ENCODE results near the gene CCNQ.

CCNQ gene

DNA sequence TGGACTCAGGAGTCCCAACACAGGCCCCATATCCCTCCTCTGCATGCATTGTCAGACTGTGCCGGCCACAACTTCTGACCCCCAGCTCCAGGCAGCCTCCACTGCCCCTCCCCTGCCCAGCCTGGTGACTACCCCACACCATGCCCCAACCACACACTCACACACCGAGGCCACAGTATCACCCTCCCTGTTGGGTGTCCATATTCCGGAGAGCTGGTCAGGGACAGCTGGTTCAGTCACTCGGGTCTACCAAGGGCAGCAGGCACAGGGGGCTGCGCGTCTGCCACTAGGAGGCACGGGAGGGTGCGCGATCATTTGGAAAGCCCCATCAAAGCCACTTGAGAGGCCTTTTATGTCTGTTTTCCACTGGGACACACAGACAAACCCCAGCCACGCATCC is 26.3 kb downstream of the CCNQ start:
- DNase-seq = no peak

DNA sequence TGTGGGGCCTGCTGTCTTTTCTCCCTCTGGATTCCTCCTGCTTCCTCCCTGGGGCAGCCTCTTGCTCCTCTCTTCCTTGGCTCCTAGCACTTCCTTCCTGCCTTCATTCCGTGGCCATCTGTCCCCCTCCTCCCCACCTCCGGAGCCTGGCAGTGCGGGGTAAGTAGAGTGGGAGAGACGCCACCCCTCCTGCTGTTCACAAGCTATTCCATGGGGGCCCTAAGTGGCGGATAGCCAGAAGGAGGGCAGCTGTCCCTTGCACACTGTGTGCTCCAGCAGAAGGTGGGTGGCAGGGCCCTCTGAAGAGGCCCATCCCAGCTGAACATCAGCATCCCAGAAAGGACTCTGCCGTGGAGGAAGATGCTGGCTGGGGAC is 27.4 kb downstream of the CCNQ start:
- DNase-seq = no peak

DNA sequence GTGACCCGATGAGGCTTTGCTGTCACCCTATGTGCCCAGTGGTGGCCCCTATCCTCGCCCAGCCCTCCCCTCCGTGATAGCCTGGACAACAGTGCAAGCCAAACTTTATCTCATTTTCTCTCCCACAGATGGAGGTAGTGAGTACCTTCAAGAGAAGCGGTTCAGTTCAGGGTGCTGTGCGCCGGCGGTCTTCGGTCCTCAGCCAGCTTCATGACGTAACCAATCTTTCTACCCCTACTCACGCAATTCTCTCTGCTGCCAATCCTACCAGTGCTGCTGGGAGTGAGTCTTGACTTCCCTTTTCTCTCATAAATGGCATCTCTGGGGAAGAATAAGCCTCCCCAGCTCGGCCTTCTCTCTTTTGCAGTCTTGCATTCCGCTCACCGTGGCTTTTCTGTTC is 29.5 kb downstream of the CCNQ start:
- no peak for DNase-seq

DNA sequence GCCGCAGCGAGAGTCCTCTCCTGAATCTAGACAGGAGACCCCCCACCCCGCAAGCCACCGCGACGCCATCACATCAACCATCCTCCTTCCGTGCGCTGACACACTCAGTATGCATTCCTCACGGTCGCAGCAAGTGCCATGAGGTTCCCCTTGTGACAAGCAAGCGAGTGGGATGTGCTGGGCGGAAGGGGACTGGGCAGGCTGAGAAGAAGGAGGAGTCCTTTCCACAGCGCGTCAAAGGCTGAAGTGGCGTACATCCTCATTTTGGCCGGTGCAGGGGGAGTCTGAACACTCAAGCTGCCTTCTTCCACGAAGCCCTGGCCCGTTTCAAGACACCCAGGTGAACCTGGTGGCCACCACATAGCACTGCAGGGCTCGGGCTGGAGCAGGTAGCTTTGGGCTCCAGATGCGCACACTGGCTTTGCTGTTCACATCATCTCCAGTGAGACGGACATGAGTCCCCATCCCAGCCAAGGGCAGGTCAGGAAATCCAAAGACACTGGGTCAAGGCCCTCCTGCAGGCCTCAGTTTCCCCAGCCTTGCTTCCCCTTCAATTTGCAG is 30.4 kb downstream of the CCNQ start:
- no peak for DNase-seq

DNA sequence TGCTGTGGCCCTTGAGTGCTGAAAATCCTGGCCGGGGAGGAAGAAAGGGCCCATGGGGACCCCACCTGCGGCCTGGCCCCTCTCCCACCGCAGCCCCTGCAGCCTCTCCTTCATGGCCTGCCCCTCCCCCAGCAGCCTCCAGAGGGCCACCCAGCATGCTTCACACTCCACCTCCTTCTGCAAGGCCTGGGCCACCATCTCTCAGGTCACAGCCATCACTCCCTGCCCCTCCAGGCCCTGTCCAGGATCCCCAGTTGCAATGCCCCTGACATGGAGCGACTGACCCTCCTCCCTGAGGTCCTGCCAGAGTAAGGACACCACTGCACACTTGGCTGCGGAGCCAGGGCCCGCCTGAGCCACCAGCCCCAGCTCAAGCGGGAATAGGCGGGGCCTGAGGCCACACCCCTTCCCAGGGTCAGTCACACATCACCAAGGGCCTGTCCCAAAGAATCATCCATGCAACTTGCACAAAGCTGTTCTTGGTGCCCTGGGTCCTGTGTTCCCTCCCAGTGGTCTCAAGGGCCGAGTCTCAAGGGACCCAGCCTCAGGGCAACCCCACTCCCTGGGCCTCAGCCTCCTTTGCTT is 32.9 kb downstream of the CCNQ start:
- DNase-seq = no peak

DNA sequence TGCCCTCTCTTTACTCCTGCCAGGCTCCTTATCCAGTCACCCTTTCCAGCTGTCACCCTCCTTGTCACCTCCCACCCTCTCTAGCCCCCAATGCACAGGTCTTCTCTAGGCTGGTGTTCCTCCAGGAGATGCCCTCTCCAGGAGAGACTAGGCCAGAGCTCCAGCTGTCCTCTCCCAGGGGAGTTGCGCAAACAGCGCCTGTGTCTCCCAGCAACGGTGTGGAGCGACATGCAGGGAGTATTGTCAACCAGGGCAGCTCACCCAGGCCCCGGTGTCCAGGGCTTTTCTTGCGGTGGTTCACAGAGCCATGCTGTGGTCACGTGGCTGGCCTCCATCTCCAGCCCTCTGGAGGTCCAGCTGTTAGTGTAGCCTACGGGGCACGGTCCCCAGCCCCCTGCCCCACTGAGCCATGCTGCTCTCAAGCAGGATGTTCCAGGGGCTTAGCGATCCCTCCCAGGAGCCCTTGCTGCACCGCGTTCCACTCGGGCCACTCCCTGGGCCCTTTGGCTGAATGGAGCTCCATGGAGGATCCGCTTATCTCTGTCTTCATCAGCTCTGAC is 34.8 kb downstream of the CCNQ start:
- no peak for DNase-seq

DNA sequence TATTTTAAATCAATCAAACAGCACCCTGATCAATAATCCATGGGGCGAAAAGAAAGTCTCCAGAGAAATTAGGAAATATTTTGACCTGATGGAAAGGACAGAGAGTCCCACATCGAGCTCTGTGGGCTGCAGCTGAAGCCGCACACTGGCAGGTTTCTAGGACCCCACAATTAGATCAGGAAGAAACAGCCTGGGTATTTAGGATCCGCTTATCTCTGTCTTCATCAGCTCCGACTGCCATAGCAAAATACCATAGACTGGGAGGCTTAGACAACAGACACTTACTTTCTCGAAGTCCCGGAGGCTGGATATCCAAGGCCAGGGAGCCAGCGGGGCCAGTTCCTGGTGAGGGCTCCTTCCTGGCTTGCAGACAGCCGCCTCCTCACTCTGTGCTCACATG is 36.4 kb downstream of the CCNQ start:
- no peak for DNase-seq

DNA sequence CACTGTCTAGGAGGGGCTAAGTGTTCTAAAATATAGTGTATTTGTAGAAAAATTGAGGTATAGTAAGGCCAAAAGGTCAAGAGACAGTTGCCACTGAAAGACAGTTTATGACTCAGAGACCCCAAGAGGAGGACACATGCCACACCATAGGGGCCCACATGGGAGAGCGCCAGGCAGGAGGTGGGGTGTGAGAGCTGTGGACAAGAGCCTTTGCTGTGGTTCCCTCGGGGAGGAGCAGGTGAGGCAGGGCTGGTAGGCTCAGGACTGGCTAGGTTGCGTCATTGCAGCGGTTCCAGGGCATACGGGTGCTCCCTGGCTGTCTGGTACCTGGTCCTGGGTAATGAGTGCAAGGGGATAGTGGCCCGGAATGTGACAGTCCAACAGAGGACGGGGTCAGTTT is 37.6 kb downstream of the CCNQ start:
- no peak for DNase-seq

DNA sequence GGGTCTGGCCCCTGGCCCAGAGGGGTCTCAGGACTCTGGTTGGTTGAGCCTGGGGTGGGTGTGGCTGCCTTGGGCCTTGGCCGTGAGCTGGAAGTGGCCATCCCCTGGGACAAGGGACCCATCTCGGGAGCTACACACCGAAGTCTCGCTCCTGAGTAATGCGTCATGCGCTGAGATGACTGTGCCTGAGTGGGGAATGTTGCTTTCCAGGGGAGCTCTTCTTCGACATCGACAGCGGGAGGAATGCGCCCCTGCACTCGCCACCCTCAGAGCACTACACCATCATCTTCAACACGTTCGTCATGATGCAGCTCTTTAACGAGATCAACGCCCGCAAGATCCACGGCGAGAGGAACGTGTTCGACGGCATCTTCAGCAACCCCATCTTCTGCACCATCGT is 38.5 kb downstream of the CCNQ start:
- DNase-seq = no peak

DNA sequence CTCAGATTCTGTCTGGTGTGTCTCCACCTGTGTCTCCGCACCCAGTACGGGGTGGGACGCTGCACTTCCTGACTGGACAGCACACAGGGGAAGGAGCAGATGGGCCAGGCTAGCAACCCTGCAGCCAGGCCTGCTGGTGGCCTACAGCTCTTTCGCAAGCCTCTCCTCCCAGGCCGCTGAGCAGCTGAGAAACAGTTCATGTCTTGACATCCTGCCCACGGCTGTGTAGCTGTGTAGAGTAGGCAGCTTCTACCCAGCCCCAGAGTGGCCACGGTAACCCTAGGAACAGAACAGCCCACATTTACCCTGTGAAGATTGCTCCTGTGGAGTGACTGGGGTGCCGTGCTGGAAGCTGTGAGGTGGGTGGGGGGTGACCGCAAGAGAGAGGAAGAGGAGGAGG is 38.9 kb downstream of the CCNQ start:
- no peak for DNase-seq

DNA sequence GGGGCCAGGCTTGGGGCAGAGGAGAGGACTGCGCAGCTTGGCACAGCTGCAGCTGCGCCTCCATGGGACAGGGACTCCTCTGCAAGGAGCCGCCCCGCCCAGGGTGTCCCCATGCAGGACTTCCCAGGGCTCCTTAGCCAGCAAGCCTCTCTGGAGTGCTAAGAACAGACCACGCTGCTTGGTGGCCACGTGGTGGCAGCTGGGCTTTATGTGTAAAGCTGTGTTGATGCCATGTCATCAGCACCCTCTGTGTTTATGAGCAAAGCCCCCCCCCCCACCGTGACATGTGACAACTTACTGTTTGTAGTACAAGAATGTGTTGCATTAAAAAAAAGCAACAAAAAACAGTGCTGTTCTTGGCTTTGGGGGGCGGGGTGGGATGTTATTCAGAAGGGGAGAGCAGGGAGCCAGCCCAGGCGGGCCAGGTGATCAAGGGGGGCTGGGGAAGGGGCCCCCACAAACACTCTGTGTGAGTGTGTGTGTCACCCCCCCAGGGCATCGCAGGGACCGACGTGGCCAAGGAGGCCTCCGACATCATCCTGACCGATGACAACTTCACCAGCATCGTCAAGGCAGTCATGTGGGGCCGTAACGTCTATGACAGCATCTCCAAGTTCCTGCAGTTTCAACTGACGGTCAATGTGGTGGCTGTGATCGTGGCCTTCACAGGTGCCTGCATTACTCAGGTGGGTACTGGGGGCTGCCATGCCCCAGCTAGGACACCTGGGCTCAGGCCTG is 41.2 kb downstream of the CCNQ start:
- peak in 1 of 5 experiments; percentile 3 for DNase-seq

DNA sequence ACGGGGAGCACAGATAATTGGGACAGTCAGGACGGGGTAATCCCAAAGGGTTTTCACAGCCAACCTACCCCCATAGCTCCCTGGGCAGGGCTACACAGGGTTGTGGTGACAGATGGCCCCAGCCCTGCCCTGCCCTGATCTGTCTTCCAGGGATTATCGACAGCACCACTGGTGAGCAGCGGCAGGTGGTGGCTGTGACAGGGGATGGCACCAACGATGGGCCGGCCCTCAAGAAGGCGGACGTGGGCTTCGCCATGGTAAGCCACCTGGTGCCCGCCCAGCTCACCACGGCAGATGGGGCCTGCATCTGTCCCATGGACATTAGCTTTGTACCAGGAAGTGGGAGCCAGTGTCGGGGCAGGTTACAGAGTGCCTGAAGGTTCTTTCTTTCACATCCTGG is 42.2 kb downstream of the CCNQ start:
- no peak for DNase-seq

DNA sequence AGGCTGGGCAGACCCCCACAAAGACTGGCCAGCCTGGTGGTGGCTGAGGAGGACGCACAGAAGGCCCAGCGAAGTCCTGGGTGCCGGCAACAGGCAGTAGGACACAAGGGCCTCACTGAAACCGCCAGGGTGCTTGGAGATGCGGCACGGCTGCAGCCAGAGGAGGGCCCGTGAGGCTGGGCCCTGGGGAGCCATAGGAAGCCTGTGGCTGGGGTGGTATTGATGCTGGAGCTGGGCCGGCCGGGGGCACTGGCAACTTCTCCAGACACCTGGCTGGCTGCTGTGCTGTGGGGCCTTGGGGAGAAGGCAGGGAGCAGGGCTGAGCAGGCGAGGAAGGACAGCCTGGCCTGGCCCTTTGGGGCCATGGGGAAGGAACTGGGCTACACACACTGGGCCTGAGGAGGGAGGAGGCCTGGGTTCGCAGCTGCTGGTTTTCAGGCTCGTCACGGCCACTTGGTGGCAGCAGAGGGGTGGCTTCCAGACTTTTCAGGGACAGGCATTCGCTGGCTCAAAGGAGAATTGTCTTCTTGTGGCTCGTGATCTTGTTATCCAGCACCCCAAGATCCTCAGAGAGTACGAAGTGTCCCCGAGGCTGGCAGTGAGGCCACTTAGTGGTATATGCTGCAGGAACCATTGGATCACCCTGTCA is 44.3 kb downstream of the CCNQ start:
- peak; percentile 11 to 46 (median 35) for DNase-seq

DNA sequence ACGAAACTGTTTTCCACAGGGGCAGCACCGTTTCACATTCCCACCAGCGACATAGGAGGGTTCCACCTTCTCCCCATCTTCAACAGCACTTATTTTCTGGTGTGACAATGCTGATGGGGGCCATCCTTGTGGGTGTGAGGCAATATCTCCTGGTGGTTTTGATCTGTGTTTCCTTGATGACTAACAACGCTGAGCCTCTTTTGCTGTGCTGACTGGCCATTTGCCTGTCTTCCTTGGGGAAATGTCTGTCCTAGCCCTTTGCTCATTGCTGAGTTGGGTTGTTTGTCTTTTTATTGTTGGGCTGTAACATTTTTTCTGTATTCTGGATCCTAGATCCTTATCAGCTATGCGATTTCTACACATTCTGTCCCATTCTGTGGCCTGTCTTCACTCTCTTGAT is 47.8 kb downstream of the CCNQ start:
- no peak for DNase-seq

DNA sequence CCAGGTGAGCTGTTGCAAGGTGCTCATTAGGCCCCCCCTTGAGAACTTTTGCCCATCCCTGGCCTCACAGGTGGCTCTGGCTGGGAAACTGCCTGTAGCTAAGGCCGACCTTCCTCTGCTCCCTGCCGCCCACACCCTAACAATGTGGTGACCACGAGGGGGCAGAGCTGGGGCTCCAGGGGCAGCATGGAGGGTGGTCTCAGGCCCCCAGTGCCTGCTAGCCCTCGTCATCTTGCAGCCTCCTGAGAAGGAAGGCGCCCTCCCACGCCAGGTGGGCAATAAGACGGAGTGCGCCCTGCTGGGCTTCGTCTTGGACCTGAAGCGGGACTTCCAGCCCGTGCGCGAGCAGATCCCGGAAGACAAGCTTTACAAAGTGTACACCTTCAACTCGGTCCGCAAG is 49.1 kb downstream of the CCNQ start:
- DNase-seq = no peak

DNA sequence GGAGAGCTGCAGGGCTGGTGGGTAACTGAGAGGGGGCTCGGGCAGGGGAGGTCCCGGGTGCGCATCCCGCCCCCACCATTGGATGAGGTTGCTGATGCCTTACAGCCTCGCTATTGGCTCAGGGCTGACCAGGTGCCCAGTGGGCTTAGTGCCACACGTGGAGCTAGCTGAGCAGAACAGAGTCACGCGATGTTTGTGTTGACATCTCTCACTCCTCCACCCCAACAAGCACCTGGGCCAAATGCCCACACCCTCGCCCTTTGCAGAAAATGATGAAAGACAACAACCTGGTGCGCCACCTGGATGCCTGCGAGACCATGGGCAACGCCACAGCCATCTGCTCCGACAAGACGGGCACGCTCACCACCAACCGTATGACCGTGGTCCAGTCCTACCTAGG is 49.7 kb downstream of the CCNQ start:
- DNase-seq = no peak

DNA sequence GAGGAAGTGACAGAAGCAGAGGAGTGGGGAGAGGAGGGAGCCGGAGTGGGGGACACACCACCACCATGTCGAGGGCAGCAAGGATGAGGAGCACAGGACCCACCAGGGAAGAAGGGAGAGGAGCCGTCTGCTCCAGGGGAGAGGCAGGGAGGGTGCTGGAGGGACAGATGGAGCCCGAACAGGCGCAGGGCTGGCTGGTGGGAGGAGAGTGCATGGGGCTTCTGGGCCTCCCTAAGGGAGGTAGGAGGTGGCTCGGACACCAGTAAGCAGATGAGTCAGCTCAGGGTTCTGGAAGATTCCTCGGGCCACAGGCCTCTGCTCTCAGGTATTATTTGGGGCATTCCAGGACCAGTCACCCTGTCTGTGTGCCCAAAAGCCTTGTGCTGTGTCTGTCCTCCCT is 51.7 kb downstream of the CCNQ start:
- no peak for DNase-seq

DNA sequence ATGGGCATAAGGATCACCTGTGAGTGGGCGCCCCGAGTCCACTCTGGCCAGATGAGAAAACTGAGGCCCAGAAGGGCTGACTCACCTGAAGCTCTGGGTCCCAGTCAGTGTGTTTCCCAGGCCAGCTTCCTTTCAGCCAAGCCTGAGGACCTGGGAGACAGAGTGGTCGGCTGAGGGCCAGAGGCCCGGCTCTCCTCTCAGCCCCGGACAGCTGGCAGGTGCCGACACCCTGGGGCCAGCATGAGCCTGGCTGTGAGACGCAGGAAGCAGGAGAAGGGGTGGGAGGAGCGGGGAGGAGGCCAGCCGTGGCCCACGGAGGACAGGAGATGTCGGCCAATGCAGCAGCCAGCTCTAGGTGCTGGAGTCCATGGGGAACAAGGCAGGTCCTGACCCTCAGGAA is 52.6 kb downstream of the CCNQ start:
- DNase-seq = no peak

DNA sequence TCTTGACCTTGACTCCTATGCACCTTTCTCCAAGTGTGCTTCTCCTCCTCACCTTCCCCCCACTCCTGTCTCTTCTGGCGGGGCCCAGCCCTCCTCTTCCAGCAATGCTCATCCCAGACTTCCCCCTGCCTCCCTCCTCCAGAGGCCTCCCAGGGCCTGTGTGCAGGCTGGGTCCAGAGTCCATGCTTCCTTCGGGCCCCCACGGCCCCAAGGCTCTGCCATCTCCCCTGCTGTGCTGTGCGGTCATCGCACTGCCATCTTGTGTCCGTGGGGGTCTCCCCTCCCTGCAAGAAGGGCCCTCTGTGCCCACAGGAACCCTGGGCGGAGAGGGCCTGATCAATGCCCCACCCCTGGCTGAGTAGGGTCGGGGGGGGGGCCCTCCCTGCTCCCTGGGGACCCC is 54.2 kb downstream of the CCNQ start:
- DNase-seq = no peak

DNA sequence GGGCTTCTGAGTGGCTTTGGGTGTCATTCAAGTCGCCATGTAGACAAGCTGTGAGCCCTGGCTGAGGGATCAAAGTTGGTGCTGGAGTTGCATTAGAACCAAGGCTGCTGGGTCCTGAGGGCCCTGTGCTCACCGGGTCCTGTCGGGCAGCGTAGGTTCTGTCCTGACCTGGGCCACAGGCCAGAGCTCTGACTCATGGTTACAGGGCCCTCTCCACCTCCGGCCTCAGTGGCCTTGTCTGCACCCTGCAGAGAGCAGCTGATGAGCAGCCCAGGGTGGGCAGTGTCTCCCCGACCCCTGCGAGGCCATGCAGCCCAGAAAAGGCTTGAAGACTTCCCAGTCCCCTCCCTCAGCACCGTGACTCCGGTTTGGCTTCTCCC is 59.0 kb downstream of the CCNQ start:
- no peak for DNase-seq

DNA sequence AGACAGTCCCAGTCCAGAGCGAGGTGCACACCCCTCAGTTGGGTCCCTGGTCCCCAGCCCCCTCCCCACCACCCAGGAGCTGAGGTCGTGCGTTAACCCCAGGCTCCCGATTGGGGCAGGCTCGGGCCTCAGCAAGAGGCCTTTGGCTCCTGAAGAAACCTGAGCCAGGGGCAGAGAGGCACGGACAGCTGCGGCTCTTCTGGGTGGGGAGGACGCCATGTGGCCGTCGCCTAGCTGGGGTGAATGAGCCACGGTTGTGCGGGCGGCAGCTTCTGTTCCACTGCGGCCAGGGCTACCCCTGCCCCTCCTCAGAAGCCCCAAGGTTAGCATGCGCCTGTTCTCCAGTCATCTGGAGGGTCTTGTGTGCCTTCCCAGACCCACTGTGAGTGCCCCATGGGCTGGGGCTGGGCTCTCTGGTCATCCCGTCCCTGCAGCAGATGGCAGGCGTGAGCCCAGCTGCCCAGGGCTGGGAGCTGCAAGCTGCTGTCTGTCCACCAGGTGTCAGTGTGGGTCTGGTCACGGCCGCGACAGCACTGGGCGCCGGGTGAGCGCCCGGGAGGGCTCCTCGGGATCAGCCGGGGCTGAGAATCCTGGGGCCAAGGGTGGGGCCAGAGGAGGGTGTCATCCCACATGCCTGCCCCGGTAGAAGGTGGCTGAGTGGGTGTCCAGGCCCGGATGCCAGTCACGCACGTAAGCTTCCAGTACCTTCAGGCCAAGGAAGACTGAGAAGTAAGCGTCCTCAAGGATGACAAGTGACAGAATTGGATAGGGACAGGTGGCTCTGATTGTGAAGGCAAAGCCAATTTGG is 59.6 kb downstream of the CCNQ start:
- DNase-seq = peak; percentile 15 to 44 (median 25)

DNA sequence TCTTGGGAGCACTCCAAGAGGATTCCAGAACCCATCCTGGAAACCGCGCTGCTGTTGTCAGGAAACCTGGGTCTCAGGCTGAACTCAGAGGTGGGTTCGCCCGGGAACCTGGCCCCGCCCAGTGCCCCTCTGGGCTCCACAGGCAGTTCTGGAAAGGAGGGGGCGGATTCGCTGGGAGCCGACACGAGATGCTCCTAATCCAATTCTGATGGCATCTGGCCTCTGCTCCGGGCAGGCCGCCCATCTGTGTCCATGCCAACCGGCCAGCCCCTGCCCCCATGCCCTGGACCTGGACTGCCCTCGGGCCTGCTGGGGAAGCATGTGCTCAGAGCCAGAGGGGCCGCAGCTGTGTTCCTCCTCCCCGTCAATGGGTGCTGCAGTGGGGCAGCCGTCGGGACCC is 60.5 kb downstream of the CCNQ start:
- no peak for DNase-seq
